ENCODE measurements around the gene TECTA. TPM values are rescaled to one million over a fixed set of nuclear protein-coding genes. Genes with fewer than 3 reads are reported as not detected.

Gene TECTA
- total RNA-seq, 1 donor from 2014 or later: 0.16 TPM

- H3K9me3 Mint-ChIP-seq: no peaks in the 10 kb centered on the region
- DNase-seq (ENCODE audit: low spot score): no peak
- no peak overlapping the region for H3K4me3 Mint-ChIP-seq
- peaks cover 21% of the 10 kb centered on the region for H3K36me3 Mint-ChIP-seq (ENCODE audit: low read depth)
- H3K27me3 Mint-ChIP-seq (ENCODE audit: insufficient read depth): no peaks in the 10 kb centered on the region
- H3K4me1 Mint-ChIP-seq (ENCODE audit: low read depth): no peaks in the 10 kb centered on the region
- H3K27ac Mint-ChIP-seq: no peak overlapping the region
- intact Hi-C loops (cut with micrococcal nuclease): no loop called here
Measured at GRCh38 chr11:121070951-121071845, 29.8 kb upstream of the TECTA start.

DNA sequence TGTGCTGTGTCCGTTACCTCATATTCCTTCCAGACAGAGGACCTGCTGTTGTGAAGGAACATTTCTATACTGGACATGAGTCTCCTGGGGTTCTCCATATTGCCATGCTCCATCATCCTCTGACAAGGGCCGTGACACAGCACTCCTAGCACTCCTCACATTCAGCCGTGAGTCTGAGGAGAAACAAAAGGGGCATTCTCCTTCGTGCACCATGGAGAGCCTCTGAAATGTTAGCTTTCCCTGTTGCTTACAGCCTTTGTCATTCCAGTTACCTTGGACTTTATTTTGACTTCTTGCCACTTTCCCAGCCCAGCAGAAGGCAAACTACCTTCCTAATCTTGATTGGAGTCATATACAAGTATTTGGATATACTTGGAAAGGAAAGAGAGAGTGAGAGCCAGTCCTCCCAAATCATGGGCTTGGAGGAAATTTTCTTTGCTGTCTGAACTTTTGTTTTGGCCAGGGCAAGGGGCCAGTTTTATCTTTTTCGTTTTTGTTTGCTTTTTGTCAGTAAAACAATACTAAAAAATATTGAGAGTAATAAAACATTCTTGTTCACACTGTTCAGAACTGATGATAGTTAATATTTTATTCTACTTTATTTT lies 29.1 kb upstream of the TECTA start:
- Mint-ChIP-seq H3K9me3 (no peaks in the 10 kb centered on the region), H3K36me3 (ENCODE audit: low read depth) (peaks cover 20% of the 10 kb centered on the region), H3K4me3 (no peak overlapping the region), H3K4me1 (ENCODE audit: low read depth) (no peaks in the 10 kb centered on the region), H3K27ac (no peak overlapping the region), H3K27me3 (ENCODE audit: insufficient read depth) (no peaks in the 10 kb centered on the region)
- DNase-seq (ENCODE audit: low spot score): no peak
- intact Hi-C loops (cut with micrococcal nuclease): no loop called here

GRCh38 chr11:121081321-121081720 lies 19.7 kb upstream of the TECTA start:
- Mint-ChIP-seq H3K27ac (no peak overlapping the region), H3K36me3 (ENCODE audit: low read depth) (no peaks in the 10 kb centered on the region), H3K9me3 (no peaks in the 10 kb centered on the region), H3K4me1 (ENCODE audit: low read depth) (no peaks in the 10 kb centered on the region), H3K4me3 (no peak overlapping the region), H3K27me3 (ENCODE audit: insufficient read depth) (no peaks in the 10 kb centered on the region)
- no peak for DNase-seq (ENCODE audit: low spot score)
- intact Hi-C loops (cut with micrococcal nuclease): no loop called here

- Mint-ChIP-seq H3K27ac (no peak overlapping the region), H3K4me1 (ENCODE audit: low read depth) (no peaks in the 10 kb centered on the region), H3K4me3 (no peak overlapping the region), H3K9me3 (no peaks in the 10 kb centered on the region), H3K36me3 (ENCODE audit: low read depth) (peaks cover 5% of the 10 kb centered on the region), H3K27me3 (ENCODE audit: insufficient read depth) (no peaks in the 10 kb centered on the region)
- no peak for DNase-seq (ENCODE audit: low spot score)
- intact Hi-C loops (cut with micrococcal nuclease): no loop called here
Measured at GRCh38 chr11:121082219-121082618, 18.8 kb upstream of the TECTA start.

- peaks cover 5% of the 10 kb centered on the region for H3K36me3 Mint-ChIP-seq (ENCODE audit: low read depth)
- no peaks in the 10 kb centered on the region for H3K27me3 Mint-ChIP-seq (ENCODE audit: insufficient read depth)
- no peaks in the 10 kb centered on the region for H3K4me1 Mint-ChIP-seq (ENCODE audit: low read depth)
- H3K4me3 Mint-ChIP-seq: no peak overlapping the region
- no peaks in the 10 kb centered on the region for H3K9me3 Mint-ChIP-seq
- no peak for DNase-seq (ENCODE audit: low spot score)
- intact Hi-C loops (cut with micrococcal nuclease): no loop called here
- H3K27ac Mint-ChIP-seq: no peak overlapping the region
Measured at GRCh38 chr11:121082670-121083069, 18.4 kb upstream of the TECTA start.

- Mint-ChIP-seq H3K9me3 (no peaks in the 10 kb centered on the region), H3K4me3 (no peak overlapping the region)
- intact Hi-C loops (cut with micrococcal nuclease): no loop called here
Measured at GRCh38 chr11:121086866-121087265, 14.2 kb upstream of the TECTA start.

DNA sequence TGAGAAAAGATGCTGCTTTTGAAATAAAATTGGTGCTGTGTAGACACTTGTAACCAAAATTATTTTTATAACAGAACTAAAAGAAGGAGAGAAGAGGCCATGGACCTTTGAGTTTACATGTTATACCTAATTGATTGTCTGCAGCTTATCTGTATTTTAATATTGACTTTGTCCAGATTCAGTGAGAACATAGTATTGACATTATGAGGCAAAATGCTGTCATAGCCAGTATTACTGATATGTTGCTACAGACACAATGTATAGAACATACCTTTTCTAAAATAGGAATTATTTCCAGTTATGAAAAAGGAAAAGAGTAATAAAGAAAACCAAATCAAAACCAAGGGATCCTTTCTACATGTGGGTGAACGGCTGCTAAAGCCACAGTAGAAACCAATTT lies 11.5 kb upstream of the TECTA start:
- no peaks in the 10 kb centered on the region for H3K27me3 Mint-ChIP-seq (ENCODE audit: insufficient read depth)
- no peak overlapping the region for H3K27ac Mint-ChIP-seq
- H3K36me3 Mint-ChIP-seq (ENCODE audit: low read depth): peaks cover 7% of the 10 kb centered on the region
- H3K9me3 Mint-ChIP-seq: no peaks in the 10 kb centered on the region
- peaks cover 4% of the 10 kb centered on the region for H3K4me1 Mint-ChIP-seq (ENCODE audit: low read depth)
- H3K4me3 Mint-ChIP-seq: no peak overlapping the region
- DNase-seq (ENCODE audit: low spot score): no peak
- intact Hi-C loops (cut with micrococcal nuclease): no loop called here

More at GRCh38 chr11:121086866-121087265, 14.2 kb upstream of the TECTA start:
- H3K27ac Mint-ChIP-seq: no peak overlapping the region
- peaks cover 7% of the 10 kb centered on the region for H3K36me3 Mint-ChIP-seq (ENCODE audit: low read depth)
- no peak for DNase-seq (ENCODE audit: low spot score)
- no peaks in the 10 kb centered on the region for H3K27me3 Mint-ChIP-seq (ENCODE audit: insufficient read depth)
- peaks cover 4% of the 10 kb centered on the region for H3K4me1 Mint-ChIP-seq (ENCODE audit: low read depth)

GRCh38 chr11:121090145-121090721 lies 10.8 kb upstream of the TECTA start:
- Mint-ChIP-seq H3K27me3 (ENCODE audit: insufficient read depth) (no peaks in the 10 kb centered on the region), H3K4me1 (ENCODE audit: low read depth) (peaks cover 4% of the 10 kb centered on the region), H3K9me3 (no peaks in the 10 kb centered on the region), H3K27ac (no peak overlapping the region), H3K36me3 (ENCODE audit: low read depth) (peaks cover 7% of the 10 kb centered on the region), H3K4me3 (no peak overlapping the region)
- no peak for DNase-seq (ENCODE audit: low spot score)
- intact Hi-C loops (cut with micrococcal nuclease): no loop called here

DNA sequence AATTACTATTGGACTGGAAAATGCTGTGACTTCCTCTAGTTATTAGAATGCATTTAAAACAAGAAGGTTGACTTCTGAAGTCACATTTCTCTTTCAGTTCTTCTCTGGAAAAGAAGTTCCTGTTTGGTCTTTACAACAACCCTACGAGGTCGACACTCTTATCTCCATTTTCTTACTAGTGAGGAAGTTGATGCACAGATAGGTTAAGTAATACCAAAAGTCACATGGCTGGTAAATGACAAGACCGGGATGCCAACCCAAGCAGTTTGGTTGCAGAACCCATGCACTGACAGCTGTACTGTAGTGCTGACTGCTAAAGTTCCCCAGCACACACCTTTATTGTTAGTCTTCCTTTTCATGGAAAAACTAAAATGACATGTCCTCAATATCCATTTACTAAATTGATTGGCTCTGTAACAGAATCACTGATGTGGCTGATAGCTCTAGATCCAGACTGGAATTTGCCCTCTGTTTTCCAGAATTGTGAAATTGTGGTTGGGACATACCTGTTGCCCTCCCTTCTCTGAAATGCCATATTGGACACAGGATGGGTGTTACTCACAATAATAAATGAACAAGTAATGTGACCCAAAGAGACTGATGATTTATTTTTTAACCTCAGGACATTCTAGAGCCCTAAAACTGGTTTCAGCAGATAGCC lies 9.4 kb upstream of the TECTA start:
- H3K27ac Mint-ChIP-seq: no peak overlapping the region
- H3K4me1 Mint-ChIP-seq (ENCODE audit: low read depth): peaks cover 4% of the 10 kb centered on the region
- no peaks in the 10 kb centered on the region for H3K27me3 Mint-ChIP-seq (ENCODE audit: insufficient read depth)
- no peak overlapping the region for H3K4me3 Mint-ChIP-seq
- no peak for DNase-seq (ENCODE audit: low spot score)
- intact Hi-C loops (cut with micrococcal nuclease): no loop called here
- H3K36me3 Mint-ChIP-seq (ENCODE audit: low read depth): peaks cover 5% of the 10 kb centered on the region
- H3K9me3 Mint-ChIP-seq: no peaks in the 10 kb centered on the region

DNA sequence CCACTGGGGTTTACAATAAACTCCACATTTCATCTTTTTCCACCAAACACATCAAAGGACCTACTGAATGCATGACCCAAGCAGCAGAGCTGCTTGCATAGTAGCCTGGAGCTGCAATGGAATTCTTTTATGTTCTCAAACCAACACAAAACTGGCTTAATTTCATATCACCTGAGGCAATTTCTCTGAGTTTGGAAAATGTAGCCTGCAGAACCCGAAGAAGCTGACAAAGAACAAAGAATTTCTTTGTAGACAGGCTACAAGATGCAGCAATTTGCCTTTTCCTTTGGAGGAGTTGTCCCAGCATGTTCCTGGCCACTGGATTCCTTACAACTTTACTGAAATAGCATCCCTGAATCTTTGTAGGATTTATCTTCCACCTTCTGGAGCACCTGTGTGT lies 5.5 kb upstream of the TECTA start:
- no peaks in the 10 kb centered on the region for H3K36me3 Mint-ChIP-seq (ENCODE audit: low read depth)
- peaks cover 4% of the 10 kb centered on the region for H3K4me1 Mint-ChIP-seq (ENCODE audit: low read depth)
- no peaks in the 10 kb centered on the region for H3K9me3 Mint-ChIP-seq
- no peaks in the 10 kb centered on the region for H3K27me3 Mint-ChIP-seq (ENCODE audit: insufficient read depth)
- no peak overlapping the region for H3K4me3 Mint-ChIP-seq
- DNase-seq (ENCODE audit: low spot score): no peak
- intact Hi-C loops (cut with micrococcal nuclease): no loop called here
- no peak overlapping the region for H3K27ac Mint-ChIP-seq

- H3K4me3 Mint-ChIP-seq: no peak overlapping the region
Measured at GRCh38 chr11:121099364-121099763, 1.7 kb upstream of the TECTA start.

DNA sequence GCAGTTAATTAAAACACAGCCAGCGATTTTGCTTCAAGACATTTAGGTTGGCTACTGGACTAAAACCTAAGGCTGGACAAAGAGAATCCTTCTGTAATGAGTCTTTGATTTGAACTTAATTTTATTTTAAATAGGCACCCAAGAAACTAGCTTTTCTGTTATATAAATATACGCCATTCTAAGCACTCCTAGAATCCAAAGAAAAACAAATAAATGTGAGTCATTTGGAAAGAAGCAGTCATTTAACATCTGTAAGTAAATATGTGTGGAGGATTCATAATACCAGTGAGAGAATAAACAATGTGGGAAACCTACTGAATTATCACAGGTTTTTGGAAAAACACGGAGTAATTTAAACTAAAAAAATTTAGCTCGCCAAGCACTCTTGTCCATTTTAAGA lies 1.2 kb upstream of the TECTA start:
- Mint-ChIP-seq H3K27me3 (ENCODE audit: insufficient read depth) (peaks cover 7% of the 10 kb centered on the region), H3K36me3 (ENCODE audit: low read depth) (no peaks in the 10 kb centered on the region), H3K27ac (no peak overlapping the region), H3K4me1 (ENCODE audit: low read depth) (no peaks in the 10 kb centered on the region), H3K4me3 (no peak overlapping the region), H3K9me3 (no peaks in the 10 kb centered on the region)
- intact Hi-C loops (cut with micrococcal nuclease): no loop called here
- DNase-seq (ENCODE audit: low spot score): no peak

More at GRCh38 chr11:121099364-121099763, 1.7 kb upstream of the TECTA start:
- H3K27ac Mint-ChIP-seq: no peak overlapping the region
- no peaks in the 10 kb centered on the region for H3K9me3 Mint-ChIP-seq
- intact Hi-C loops (cut with micrococcal nuclease): no loop called here
- H3K36me3 Mint-ChIP-seq (ENCODE audit: low read depth): no peaks in the 10 kb centered on the region
- peaks cover 7% of the 10 kb centered on the region for H3K27me3 Mint-ChIP-seq (ENCODE audit: insufficient read depth)
- DNase-seq (ENCODE audit: low spot score): no peak
- H3K4me1 Mint-ChIP-seq (ENCODE audit: low read depth): no peaks in the 10 kb centered on the region

GRCh38 chr11:121104312-121104762 lies 3.3 kb downstream of the TECTA start:
- H3K4me1 Mint-ChIP-seq (ENCODE audit: low read depth): no peaks in the 10 kb centered on the region
- peaks cover 7% of the 10 kb centered on the region for H3K27me3 Mint-ChIP-seq (ENCODE audit: insufficient read depth)
- H3K9me3 Mint-ChIP-seq: no peaks in the 10 kb centered on the region
- no peak overlapping the region for H3K27ac Mint-ChIP-seq
- intact Hi-C loops (cut with micrococcal nuclease): no loop called here
- DNase-seq (ENCODE audit: low spot score): no peak
- H3K4me3 Mint-ChIP-seq: no peak overlapping the region
- no peaks in the 10 kb centered on the region for H3K36me3 Mint-ChIP-seq (ENCODE audit: low read depth)
